HUES6 (cell line): Measurements from ENCODE around the gene BCAT1.
"Not testable (repeated sequence)": the region's sequence is repeated elsewhere in the genome, so short reads cannot be mapped to it uniquely, and the experiment has no call there.

Experiments used
- H3K27ac ChIP-seq: 2 replicates; pipeline ENCODE4 v1.7.0; 2013; ENCODE audit warnings: low read depth, mild to moderate bottlenecking, low read length, inconsistent platforms
- H3K27me3 ChIP-seq: 2 replicates; pipeline ENCODE4 v1.6.1; 2013; ENCODE audit warnings: low read length; ENCODE audit not compliant: control insufficient read depth, insufficient read depth
- H3K36me3 ChIP-seq: 2 replicates; pipeline ENCODE4 v1.6.1; 2013; ENCODE audit warnings: low read length; ENCODE audit not compliant: control insufficient read depth, insufficient read depth
- H3K4me1 ChIP-seq: 2 replicates; pipeline ENCODE4 v1.6.1; 2013; ENCODE audit warnings: low read length; ENCODE audit not compliant: control insufficient read depth, insufficient read depth
- H3K4me3 ChIP-seq: 2 replicates; pipeline ENCODE4 v1.5.1; 2013; ENCODE audit warnings: low read depth, low read length
- H3K9ac ChIP-seq: one replicate; pipeline ENCODE4 v1.6.1; 2013; ENCODE audit warnings: mild to moderate bottlenecking, low read length
- H3K9me3 ChIP-seq: 2 replicates; pipeline ENCODE4 v1.6.1; 2013; ENCODE audit warnings: low read depth, low read length; ENCODE audit not compliant: control insufficient read depth, insufficient read depth

The BCAT1 gene

GRCh38 chr12:24926080-24926479 lies 22.8 kb downstream of the BCAT1 start:
- not testable (repeated sequence) for H3K27me3 ChIP-seq, H3K9ac ChIP-seq, H3K4me3 ChIP-seq, H3K27ac ChIP-seq
- Histone ChIP-seq H3K4me1 (peaks cover 11% of the 10 kb centered on the region), H3K36me3 (peaks cover 21% of the 10 kb centered on the region), H3K9me3 (peaks cover 13% of the 10 kb centered on the region)

- no peak overlapping the region for H3K9ac ChIP-seq
- H3K27me3 ChIP-seq, result no peaks in the 10 kb centered on the region
- no peak overlapping the region for H3K4me3 ChIP-seq
- no peaks in the 10 kb centered on the region for H3K4me1 ChIP-seq
- H3K9me3 ChIP-seq, result peaks cover 8% of the 10 kb centered on the region
- H3K36me3 ChIP-seq, result peaks cover 5% of the 10 kb centered on the region
- no peak overlapping the region for H3K27ac ChIP-seq
Observed at GRCh38 chr12:24922090-24922489, 26.8 kb downstream of the BCAT1 start.

DNA sequence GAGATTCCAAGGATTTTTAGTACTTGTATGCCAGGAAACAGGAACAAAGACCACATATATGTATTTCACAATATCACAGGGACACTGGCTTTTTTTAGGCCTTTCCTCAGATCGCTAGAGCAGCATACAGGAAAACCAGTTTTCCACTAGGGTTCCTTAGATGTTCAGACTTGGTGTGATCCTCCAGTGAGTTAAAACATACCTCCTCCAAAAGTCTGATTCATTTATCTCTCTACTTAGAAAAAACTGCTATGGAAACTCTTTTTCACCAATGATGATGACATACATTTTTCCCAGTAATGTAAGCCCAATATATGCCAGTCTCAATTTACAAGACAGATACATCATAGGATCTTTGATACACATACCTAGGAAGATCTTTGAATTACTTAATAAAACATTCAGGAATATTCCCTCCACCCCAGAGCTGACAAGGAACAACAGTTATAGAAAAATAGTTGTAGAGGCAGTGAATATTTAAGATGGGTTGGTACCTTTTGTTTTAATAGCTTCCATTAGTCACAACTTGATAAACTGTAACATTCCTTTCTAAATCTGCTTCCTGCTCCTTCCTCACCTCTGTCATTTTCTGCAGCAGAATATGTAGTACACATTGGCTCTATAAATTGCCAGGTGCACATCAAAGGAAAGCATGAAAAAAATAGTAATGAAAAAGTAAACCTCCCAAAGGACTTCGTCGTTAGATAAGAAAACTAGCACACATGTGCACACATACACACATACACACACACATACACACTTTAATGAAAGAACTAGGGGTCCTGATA lies 27.5 kb downstream of the BCAT1 start:
- Histone ChIP-seq H3K9ac (no peak overlapping the region), H3K27ac (no peak overlapping the region)

GRCh38 chr12:24920141-24920540 lies 28.8 kb downstream of the BCAT1 start:
- H3K4me3 ChIP-seq, result no peak overlapping the region
- no peaks in the 10 kb centered on the region for H3K4me1 ChIP-seq
- H3K27me3 ChIP-seq, result no peaks in the 10 kb centered on the region
- H3K9me3 ChIP-seq, result peaks cover 4% of the 10 kb centered on the region
- peaks cover 4% of the 10 kb centered on the region for H3K36me3 ChIP-seq
- H3K27ac ChIP-seq, result no peak overlapping the region
- H3K9ac ChIP-seq, result no peak overlapping the region

More for the DNA sequence above, 27.5 kb downstream of the BCAT1 start:
- Histone ChIP-seq H3K4me1 (no peaks in the 10 kb centered on the region), H3K4me3 (no peak overlapping the region), H3K9me3 (peaks cover 5% of the 10 kb centered on the region), H3K36me3 (peaks cover 5% of the 10 kb centered on the region), H3K27me3 (no peaks in the 10 kb centered on the region)

DNA sequence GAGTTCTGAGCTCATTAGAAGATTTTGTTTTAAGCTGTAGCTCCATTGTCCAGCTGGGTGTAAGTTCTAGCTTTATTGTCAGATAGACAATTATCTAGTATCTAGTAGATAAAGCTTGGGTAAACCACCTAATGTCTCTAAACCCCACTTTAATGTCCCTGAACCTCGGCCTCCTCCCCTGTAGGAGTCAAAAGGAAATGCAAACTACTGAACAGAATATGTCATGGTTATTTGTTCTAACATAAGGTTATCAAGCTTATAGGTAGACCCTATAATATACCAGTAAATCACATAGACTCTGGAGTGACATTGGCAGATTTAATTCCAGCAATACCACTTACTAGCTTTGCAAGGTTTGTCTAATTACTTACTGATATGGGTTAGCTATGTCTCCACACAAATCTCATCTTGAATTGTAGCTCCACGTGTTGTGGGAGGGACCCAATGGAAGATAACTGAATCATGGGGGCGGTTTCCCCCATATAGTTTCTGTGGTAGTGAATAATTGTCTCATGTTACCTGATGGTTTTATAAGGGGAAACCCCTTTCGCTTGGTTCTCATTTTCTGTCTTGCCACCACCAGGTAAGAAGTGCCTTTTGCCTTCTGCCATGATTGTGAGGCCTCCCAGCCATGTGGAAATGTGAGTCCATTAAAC lies 29.4 kb downstream of the BCAT1 start:
- H3K27ac ChIP-seq, result no peak overlapping the region

DNA sequence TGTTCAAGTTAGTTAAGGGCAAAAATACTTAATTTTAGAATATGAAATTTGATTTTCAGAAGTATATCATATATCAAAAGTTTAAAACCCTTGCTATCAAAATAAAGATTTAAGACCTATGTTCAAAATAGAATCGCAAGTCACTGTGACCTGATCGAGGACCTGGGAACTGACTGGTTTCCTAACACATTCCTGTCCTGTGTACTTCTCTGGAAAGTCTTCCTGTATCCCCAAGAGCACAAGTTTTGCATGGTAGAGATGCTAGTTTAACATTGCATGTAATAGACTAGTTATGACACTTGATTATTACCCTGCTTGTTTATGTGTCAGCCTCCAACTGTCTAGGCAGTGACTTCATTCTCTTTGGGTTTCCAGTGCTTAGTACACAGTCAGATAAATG lies 30.3 kb downstream of the BCAT1 start:
- Histone ChIP-seq H3K36me3 (no peaks in the 10 kb centered on the region; the same call in 1 of the 2 replicates), H3K9me3 (no peaks in the 10 kb centered on the region), H3K4me1 (no peaks in the 10 kb centered on the region), H3K9ac (no peak overlapping the region), H3K4me3 (no peak overlapping the region), H3K27ac (no peak overlapping the region), H3K27me3 (no peaks in the 10 kb centered on the region)

More for the DNA sequence above, 29.4 kb downstream of the BCAT1 start:
- no peaks in the 10 kb centered on the region for H3K9me3 ChIP-seq
- H3K27me3 ChIP-seq, result no peaks in the 10 kb centered on the region
- H3K9ac ChIP-seq, result no peak overlapping the region
- no peak overlapping the region for H3K4me3 ChIP-seq
- no peaks in the 10 kb centered on the region for H3K4me1 ChIP-seq
- H3K36me3 ChIP-seq, result no peaks in the 10 kb centered on the region; the same call in 1 of the 2 replicates

DNA sequence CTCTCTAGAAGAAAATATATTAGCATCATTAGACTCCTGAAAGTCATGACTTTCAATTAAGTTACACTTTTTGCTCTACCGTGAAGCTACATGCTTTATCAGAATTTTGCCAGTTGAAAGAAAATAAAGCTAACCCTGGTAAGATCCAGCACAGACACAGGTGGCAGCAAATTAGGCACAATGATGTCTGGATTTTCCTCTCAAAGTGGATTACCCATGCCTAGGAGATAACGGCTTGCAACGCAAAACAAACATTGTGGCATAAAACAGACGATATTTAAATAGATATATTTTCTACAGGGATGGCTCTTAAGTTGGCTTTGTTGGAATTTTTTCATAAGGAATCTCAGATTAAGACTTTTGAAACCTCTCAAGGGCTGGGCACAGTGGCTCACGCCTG lies 33.4 kb downstream of the BCAT1 start:
- H3K27ac ChIP-seq, result no peak overlapping the region
- H3K36me3 ChIP-seq, result no peaks in the 10 kb centered on the region; the same call in 1 of the 2 replicates
- H3K9ac ChIP-seq, result no peak overlapping the region
- H3K4me3 ChIP-seq, result no peak overlapping the region
- H3K9me3 ChIP-seq, result no peaks in the 10 kb centered on the region
- H3K4me1 ChIP-seq, result peaks cover 8% of the 10 kb centered on the region
- H3K27me3 ChIP-seq, result no peaks in the 10 kb centered on the region

- no peak overlapping the region for H3K9ac ChIP-seq
- H3K4me1 ChIP-seq, result peaks cover 8% of the 10 kb centered on the region
- no peaks in the 10 kb centered on the region for H3K27me3 ChIP-seq
- H3K36me3 ChIP-seq, result no peaks in the 10 kb centered on the region
- no peak overlapping the region for H3K4me3 ChIP-seq
- no peak overlapping the region for H3K27ac ChIP-seq
- H3K9me3 ChIP-seq, result no peaks in the 10 kb centered on the region
Observed at GRCh38 chr12:24913953-24914352, 34.9 kb downstream of the BCAT1 start.

- H3K4me1 ChIP-seq, result peaks cover 8% of the 10 kb centered on the region
- no peaks in the 10 kb centered on the region for H3K9me3 ChIP-seq
- H3K27me3 ChIP-seq, result no peaks in the 10 kb centered on the region
- H3K36me3 ChIP-seq, result no peaks in the 10 kb centered on the region
- H3K4me3 ChIP-seq, result no peak overlapping the region
- no peak overlapping the region for H3K9ac ChIP-seq
- no peak overlapping the region for H3K27ac ChIP-seq
Observed at GRCh38 chr12:24913130-24913529, 35.8 kb downstream of the BCAT1 start.

- no peaks in the 10 kb centered on the region for H3K36me3 ChIP-seq
- H3K4me1 ChIP-seq, result peaks cover 12% of the 10 kb centered on the region
- no peak overlapping the region for H3K4me3 ChIP-seq
- H3K9ac ChIP-seq, result no peak overlapping the region
- H3K27ac ChIP-seq, result no peak overlapping the region
- no peaks in the 10 kb centered on the region for H3K9me3 ChIP-seq
- no peaks in the 10 kb centered on the region for H3K27me3 ChIP-seq
Observed at GRCh38 chr12:24911271-24911791, 37.6 kb downstream of the BCAT1 start.

DNA sequence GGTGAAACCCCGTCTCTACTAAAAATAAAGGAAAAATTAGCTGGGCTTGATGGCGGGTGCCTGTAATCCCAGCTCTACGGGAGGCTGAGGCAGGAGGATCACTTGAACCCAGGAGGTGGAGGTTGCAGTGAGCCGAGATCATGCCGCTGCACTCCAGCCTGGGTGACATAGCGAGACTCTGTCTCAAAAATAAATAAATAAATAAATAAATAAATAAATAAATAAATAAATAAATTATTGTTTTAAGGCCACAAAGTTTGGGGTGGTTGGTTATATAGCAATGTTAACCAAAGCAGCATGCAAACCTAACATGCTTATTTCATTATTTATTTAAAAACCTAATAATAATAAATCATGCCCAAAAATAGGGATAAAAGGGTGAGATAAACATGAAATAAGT lies 38.7 kb downstream of the BCAT1 start:
- not testable (repeated sequence) for H3K4me3 ChIP-seq, H3K36me3 ChIP-seq, H3K27ac ChIP-seq, H3K9me3 ChIP-seq, H3K9ac ChIP-seq, H3K27me3 ChIP-seq
- H3K4me1 ChIP-seq, result peaks cover 23% of the 10 kb centered on the region
